Measurements from ENCODE around the gene ZNF385B.

ZNF385B gene

DNA sequence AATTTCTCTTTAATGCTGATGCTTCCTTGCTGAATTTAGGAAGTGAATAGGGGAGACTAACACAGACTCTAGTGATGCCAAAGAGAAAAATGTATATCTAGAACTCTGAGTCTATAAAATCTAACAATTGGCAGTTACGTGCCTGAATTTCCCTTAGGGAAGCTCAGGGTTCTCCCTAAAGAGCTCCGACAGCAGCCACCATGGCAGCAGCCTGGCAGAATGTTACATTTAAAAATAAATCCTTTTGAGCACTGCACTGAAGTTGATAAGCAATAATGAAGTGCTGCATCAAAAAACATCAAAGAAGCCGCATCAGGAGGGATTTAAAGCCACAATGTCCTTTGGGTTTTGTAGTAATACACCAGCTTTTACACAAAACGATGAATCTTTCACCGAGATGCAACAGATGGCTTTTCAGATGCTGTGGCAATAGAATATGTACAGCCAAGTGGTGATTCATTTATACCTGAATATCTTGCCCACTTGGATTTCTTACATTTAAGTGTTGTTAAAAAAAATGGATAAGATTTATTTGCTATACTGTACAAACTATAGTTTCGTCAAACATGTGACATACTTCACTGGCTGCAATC, 305.6 kb downstream of the ZNF385B start:
- Histone ChIP-seq H3K9me3 (ENCODE audit: insufficient read depth, low read length, severe bottlenecking) (no peaks in the 10 kb centered on the region), H3K9ac (ENCODE audit: low read depth, low read length) (no peak overlapping the region), H3K36me3 (ENCODE audit: insufficient read depth, low read length) (no peaks in the 10 kb centered on the region), H3K4me3 (ENCODE audit: low read depth in 1 of 2, low read length in 2 of 2) (no peak overlapping the region), H4K20me1 (ENCODE audit: insufficient read depth, low read length) (no peaks in the 10 kb centered on the region), H3K27me3 (ENCODE audit: insufficient read depth, low read length, poor library complexity) (no peaks in the 10 kb centered on the region), H3K79me2 (ENCODE audit: insufficient read depth, low read length) (no peaks in the 10 kb centered on the region), H2AFZ (ENCODE audit: low read depth, low read length) (no peak overlapping the region), H3K4me1 (ENCODE audit: insufficient read depth, low read length) (no peaks in the 10 kb centered on the region), H3K4me2 (ENCODE audit: insufficient read depth, low read length) (no peak overlapping the region), H3K27ac (ENCODE audit: low read length) (no peak overlapping the region)
- DNase-seq = no peak
- TF ChIP-seq EZH2 (IDR thresholded peaks at IDR 0.05; ENCODE audit: borderline replicate concordance, low read depth, low read length, severe bottlenecking) = no peak
- TF ChIP-seq, protein P1, sequence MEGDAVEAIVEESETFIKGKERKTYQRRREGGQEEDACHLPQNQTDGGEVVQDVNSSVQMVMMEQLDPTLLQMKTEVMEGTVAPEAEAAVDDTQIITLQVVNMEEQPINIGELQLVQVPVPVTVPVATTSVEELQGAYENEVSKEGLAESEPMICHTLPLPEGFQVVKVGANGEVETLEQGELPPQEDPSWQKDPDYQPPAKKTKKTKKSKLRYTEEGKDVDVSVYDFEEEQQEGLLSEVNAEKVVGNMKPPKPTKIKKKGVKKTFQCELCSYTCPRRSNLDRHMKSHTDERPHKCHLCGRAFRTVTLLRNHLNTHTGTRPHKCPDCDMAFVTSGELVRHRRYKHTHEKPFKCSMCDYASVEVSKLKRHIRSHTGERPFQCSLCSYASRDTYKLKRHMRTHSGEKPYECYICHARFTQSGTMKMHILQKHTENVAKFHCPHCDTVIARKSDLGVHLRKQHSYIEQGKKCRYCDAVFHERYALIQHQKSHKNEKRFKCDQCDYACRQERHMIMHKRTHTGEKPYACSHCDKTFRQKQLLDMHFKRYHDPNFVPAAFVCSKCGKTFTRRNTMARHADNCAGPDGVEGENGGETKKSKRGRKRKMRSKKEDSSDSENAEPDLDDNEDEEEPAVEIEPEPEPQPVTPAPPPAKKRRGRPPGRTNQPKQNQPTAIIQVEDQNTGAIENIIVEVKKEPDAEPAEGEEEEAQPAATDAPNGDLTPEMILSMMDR (IDR thresholded peaks at IDR 0.05; ENCODE audit: borderline replicate concordance, extremely low read depth, low read length, poor library complexity, severe bottlenecking) = no peak
- no peak for ATAC-seq (ENCODE audit: insufficient read depth, low read depth)

DNA sequence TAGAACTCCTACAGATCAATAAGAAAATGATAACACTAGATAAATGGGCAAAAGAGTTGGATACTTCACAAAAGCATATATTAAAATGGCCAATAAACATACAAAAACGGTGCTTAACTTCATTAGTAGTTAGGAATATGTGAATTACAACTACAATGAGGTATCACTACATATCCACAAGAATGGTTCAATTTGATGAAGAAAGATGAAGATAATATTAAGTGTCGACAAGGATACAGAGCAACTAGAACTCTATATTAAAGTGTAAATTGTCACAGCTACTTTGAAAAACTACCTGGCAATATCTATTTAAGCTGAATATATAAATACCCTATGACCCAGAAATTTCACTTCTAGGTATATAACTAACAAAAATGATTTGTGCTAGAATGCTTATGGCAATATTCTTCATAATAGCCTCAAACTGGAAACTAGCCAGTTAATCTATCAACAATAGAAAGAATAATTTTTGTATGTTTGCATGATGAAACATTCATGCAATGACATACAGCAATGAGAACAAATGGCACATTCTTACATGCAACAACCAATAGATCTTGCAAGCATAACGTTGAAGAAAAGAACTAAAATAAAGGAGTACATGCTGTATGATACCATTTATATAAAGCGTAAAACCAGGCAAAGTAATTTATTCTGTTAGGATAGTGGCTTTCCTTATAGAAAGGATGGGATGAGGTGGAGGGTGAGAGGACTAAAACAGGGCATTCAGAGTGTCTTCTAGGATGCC, 306.6 kb downstream of the ZNF385B start:
- Histone ChIP-seq H3K9me3 (ENCODE audit: insufficient read depth, low read length, severe bottlenecking) (no peaks in the 10 kb centered on the region), H3K4me1 (ENCODE audit: insufficient read depth, low read length) (no peaks in the 10 kb centered on the region), H3K4me3 (ENCODE audit: low read depth in 1 of 2, low read length in 2 of 2) (no peak overlapping the region), H4K20me1 (ENCODE audit: insufficient read depth, low read length) (no peaks in the 10 kb centered on the region), H3K27ac (ENCODE audit: low read length) (no peak overlapping the region), H3K79me2 (ENCODE audit: insufficient read depth, low read length) (no peaks in the 10 kb centered on the region), H3K4me2 (ENCODE audit: insufficient read depth, low read length) (no peak overlapping the region), H3K9ac (ENCODE audit: low read depth, low read length) (no peak overlapping the region), H2AFZ (ENCODE audit: low read depth, low read length) (no peak overlapping the region), H3K36me3 (ENCODE audit: insufficient read depth, low read length) (no peaks in the 10 kb centered on the region), H3K27me3 (ENCODE audit: insufficient read depth, low read length, poor library complexity) (no peaks in the 10 kb centered on the region)
- TF ChIP-seq, protein P1 (IDR thresholded peaks at IDR 0.05; ENCODE audit: borderline replicate concordance, extremely low read depth, low read length, poor library complexity, severe bottlenecking) = no peak
- TF ChIP-seq EZH2 (IDR thresholded peaks at IDR 0.05; ENCODE audit: borderline replicate concordance, low read depth, low read length, severe bottlenecking) = no peak
- no peak for ATAC-seq (ENCODE audit: insufficient read depth, low read depth)
- DNase-seq = no peak

DNA sequence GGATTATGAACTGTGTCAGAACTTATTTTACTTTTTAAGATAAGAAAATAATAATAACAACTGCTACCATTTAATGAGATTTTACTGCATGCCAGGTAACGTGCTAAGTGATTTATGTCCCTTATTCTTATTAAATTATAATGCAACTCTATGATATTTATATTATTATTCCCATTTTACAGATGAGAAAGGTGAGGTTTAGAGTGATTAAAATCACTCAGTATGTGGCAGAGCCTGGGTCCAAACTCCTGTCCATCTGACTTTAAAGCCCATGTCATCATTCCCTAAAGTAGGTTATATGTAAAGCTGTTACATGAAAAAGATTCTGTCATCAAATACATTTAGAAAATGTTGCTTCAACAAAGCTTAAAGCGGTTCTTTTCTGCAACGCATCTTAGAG, 308.0 kb downstream of the ZNF385B start:
- H3K27me3 ChIP-seq (ENCODE audit: insufficient read depth, low read length, poor library complexity) = no peaks in the 10 kb centered on the region
- no peaks in the 10 kb centered on the region for H3K9me3 ChIP-seq (ENCODE audit: insufficient read depth, low read length, severe bottlenecking)
- no peak overlapping the region for H3K4me2 ChIP-seq (ENCODE audit: insufficient read depth, low read length)
- H3K36me3 ChIP-seq (ENCODE audit: insufficient read depth, low read length) = no peaks in the 10 kb centered on the region
- no peak overlapping the region for H3K27ac ChIP-seq (ENCODE audit: low read length)
- DNase-seq = no peak
- no peaks in the 10 kb centered on the region for H3K79me2 ChIP-seq (ENCODE audit: insufficient read depth, low read length)
- H2AFZ ChIP-seq (ENCODE audit: low read depth, low read length) = no peak overlapping the region
- ATAC-seq (ENCODE audit: insufficient read depth, low read depth) = no peak
- no peaks in the 10 kb centered on the region for H4K20me1 ChIP-seq (ENCODE audit: insufficient read depth, low read length)
- H3K9ac ChIP-seq (ENCODE audit: low read depth, low read length) = no peak overlapping the region
- no peak overlapping the region for H3K4me3 ChIP-seq (ENCODE audit: low read depth in 1 of 2, low read length in 2 of 2)
- TF ChIP-seq, protein P1 (IDR thresholded peaks at IDR 0.05; ENCODE audit: borderline replicate concordance, extremely low read depth, low read length, poor library complexity, severe bottlenecking) = no peak
- no peak for TF ChIP-seq EZH2 (IDR thresholded peaks at IDR 0.05; ENCODE audit: borderline replicate concordance, low read depth, low read length, severe bottlenecking)
- no peaks in the 10 kb centered on the region for H3K4me1 ChIP-seq (ENCODE audit: insufficient read depth, low read length)

Measured in DND-41 (cell line).